ENCODE results near the gene ADAMTSL3. TPM values are rescaled to one million over a fixed set of nuclear protein-coding genes. Genes with fewer than 3 reads are reported as not detected.

The ADAMTSL3 gene
- total and polyA plus RNA-seq, 2 donors (not counting 1 experiment from before 2014, with no cell fraction given) = 0.01 TPM; not detected in 1

GRCh38 chr15:83655237-83655616 lies 1.3 kb downstream of the ADAMTSL3 start:
- H3K27ac Mint-ChIP-seq = no peak overlapping the region
- peaks cover 35% of the 10 kb centered on the region for H3K27me3 Mint-ChIP-seq
- H3K4me1 Mint-ChIP-seq = no peaks in the 10 kb centered on the region
- Histone ChIP-seq H3K27me3 (replicated peaks in 1 of 4; ENCODE audit: control extremely low read depth in 1 of 4, control insufficient read depth in 3 of 4, insufficient read depth in 4 of 4, low read length in 3 of 4) (peaks cover 0 to 40% (median 1%) of the 10 kb centered on the region in 4 experiments), H3K4me1 (ENCODE audit: control insufficient read depth in 2 of 2, insufficient read depth in 2 of 2, low read length in 2 of 2) (no peaks in the 10 kb centered on the region), H3K4me3 (ENCODE audit: control extremely low read depth in 1 of 5, extremely low read depth in 1 of 5, insufficient read depth in 1 of 5, low read depth in 2 of 5, low read length in 4 of 5) (no peak overlapping the region), H3K36me3 (replicated peaks in 1 of 2; ENCODE audit: control extremely low read depth in 1 of 2, control insufficient read depth in 1 of 2, extremely low read depth in 1 of 2, insufficient read depth in 2 of 2, low read length in 1 of 2) (no peaks in the 10 kb centered on the region), H2AFZ (ENCODE audit: insufficient read depth, low read depth, low read length, poor library complexity, severe bottlenecking) (no peak overlapping the region), H3K9me3 (ENCODE audit: control extremely low read depth in 1 of 3, control insufficient read depth in 2 of 3, insufficient read depth in 1 of 3, low read length in 2 of 3) (peaks cover 0 to 12% (median 0%) of the 10 kb centered on the region in 3 donors), H3K4me2 (replicated peaks; ENCODE audit: low read depth, low read length, poor library complexity, severe bottlenecking) (no peak overlapping the region), H3K79me2 (ENCODE audit: control insufficient read depth, insufficient read depth, low read length) (no peaks in the 10 kb centered on the region), H3K27ac (ENCODE audit: low read length in 2 of 2) (no peak overlapping the region), H3K9ac (ENCODE audit: low read length) (no peak overlapping the region), H4K20me1 (ENCODE audit: control insufficient read depth, insufficient read depth, low read length, poor library complexity, severe bottlenecking) (no peaks in the 10 kb centered on the region)
- no peak for TF ChIP-seq EZH2 (IDR thresholded peaks at IDR 0.05; ENCODE audit: borderline replicate concordance, insufficient read depth, low read depth, low read length, poor library complexity, severe bottlenecking)
- no peak for TF ChIP-seq CTCF (IDR thresholded peaks at IDR 0.05)
- intact Hi-C loops (cut with micrococcal nuclease) = no loop called here
- POLR2A ChIA-PET = no interaction called here
- DNase-seq (no peak), ATAC-seq (ENCODE audit: low read depth) (no peak)
- no peaks in the 10 kb centered on the region for H3K9me3 Mint-ChIP-seq (ENCODE audit: insufficient read depth)
- H3K4me3 Mint-ChIP-seq = no peak overlapping the region
- WGBS (ENCODE audit: insufficient coverage) = 82% methylated on average over 8 of the region's 8 CpGs
- CTCF ChIA-PET = no interaction called here

- Histone ChIP-seq H3K4me1 (ENCODE audit: control insufficient read depth in 2 of 2, insufficient read depth in 2 of 2, low read length in 2 of 2) (no peaks in the 10 kb centered on the region), H3K4me3 (ENCODE audit: control extremely low read depth in 1 of 5, extremely low read depth in 1 of 5, insufficient read depth in 1 of 5, low read depth in 2 of 5, low read length in 4 of 5) (no peak overlapping the region), H3K9me3 (ENCODE audit: control extremely low read depth in 1 of 3, control insufficient read depth in 2 of 3, insufficient read depth in 1 of 3, low read length in 2 of 3) (peaks cover 0 to 10% (median 0%) of the 10 kb centered on the region in 3 donors), H3K79me2 (ENCODE audit: control insufficient read depth, insufficient read depth, low read length) (no peaks in the 10 kb centered on the region), H3K27me3 (replicated peaks in 1 of 4; ENCODE audit: control extremely low read depth in 1 of 4, control insufficient read depth in 3 of 4, insufficient read depth in 4 of 4, low read length in 3 of 4) (peaks cover 0 to 40% (median 1%) of the 10 kb centered on the region in 4 experiments), H2AFZ (ENCODE audit: insufficient read depth, low read depth, low read length, poor library complexity, severe bottlenecking) (no peak overlapping the region), H3K36me3 (replicated peaks in 1 of 2; ENCODE audit: control extremely low read depth in 1 of 2, control insufficient read depth in 1 of 2, extremely low read depth in 1 of 2, insufficient read depth in 2 of 2, low read length in 1 of 2) (no peaks in the 10 kb centered on the region), H4K20me1 (ENCODE audit: control insufficient read depth, insufficient read depth, low read length, poor library complexity, severe bottlenecking) (no peaks in the 10 kb centered on the region), H3K27ac (ENCODE audit: low read length in 2 of 2) (no peak overlapping the region), H3K4me2 (replicated peaks; ENCODE audit: low read depth, low read length, poor library complexity, severe bottlenecking) (no peak overlapping the region), H3K9ac (ENCODE audit: low read length) (no peak overlapping the region)
- CTCF ChIA-PET = no interaction called here
- H3K4me1 Mint-ChIP-seq = no peaks in the 10 kb centered on the region
- POLR2A ChIA-PET = no interaction called here
- no peak overlapping the region for H3K4me3 Mint-ChIP-seq
- ATAC-seq (ENCODE audit: low read depth) (no peak), DNase-seq (no peak)
- intact Hi-C loops (cut with micrococcal nuclease) = no loop called here
- H3K27me3 Mint-ChIP-seq = peaks cover 35% of the 10 kb centered on the region
- 100% methylated on average over 2 of the region's 5 CpGs for WGBS (ENCODE audit: insufficient coverage)
- H3K27ac Mint-ChIP-seq = no peak overlapping the region
- H3K9me3 Mint-ChIP-seq (ENCODE audit: insufficient read depth) = no peaks in the 10 kb centered on the region
- TF ChIP-seq EZH2 (IDR thresholded peaks at IDR 0.05; ENCODE audit: borderline replicate concordance, insufficient read depth, low read depth, low read length, poor library complexity, severe bottlenecking) = no peak
- no peak for TF ChIP-seq CTCF (IDR thresholded peaks at IDR 0.05)
These were observed 2.3 kb downstream of the ADAMTSL3 start for GRCh38 chr15:83656192-83656591.
